Upper lobe of left lung (tissue), 4 donors: Measurements from ENCODE around the gene MASP1.

Source experiments
- CTCF ChIP-seq, 6 experiments: fragments of 450-650 bp in 4 of 6; fragments of 200-600 bp in 2 of 6; sonication (generic) in 2 of 6; IDR thresholded peaks; one replicate each; pipeline ENCODE4 v1.5.1; 2016 to 2019; ENCODE audit warnings: antibody characterized with exemption in 6 of 6
- EP300 ChIP-seq, 4 donors: sonication (generic); formaldehyde crosslinking; IDR thresholded peaks; one replicate each; pipeline ENCODE4 v1.5.1; 2017; ENCODE audit warnings: antibody characterized with exemption in 4 of 4, control low read depth in 2 of 4
- POLR2A ChIP-seq, 4 donors: fragments of 450-650 bp; IDR thresholded peaks; one replicate each; pipeline ENCODE4 v1.5.1; 2016 to 2017; ENCODE audit warnings: antibody characterized with exemption in 4 of 4, mild to moderate bottlenecking in 2 of 4
- POLR2AphosphoS5 ChIP-seq, 2 donors: sonication (generic); formaldehyde crosslinking; IDR thresholded peaks; one replicate each; pipeline ENCODE4 v1.5.1; 2017; ENCODE audit warnings: antibody characterized with exemption in 2 of 2

- TF ChIP-seq CTCF (IDR thresholded peaks at IDR 0.05) (no peak), POLR2A (IDR thresholded peaks at IDR 0.05) (no peak), POLR2AphosphoS5 (IDR thresholded peaks at IDR 0.05) (no peak), EP300 (IDR thresholded peaks at IDR 0.05) (no peak)
Measured at GRCh38 chr3:187305881-187306280, 14.3 kb upstream of the MASP1 start.
